NCI-H2107 (cell line): Measurements from ENCODE around the gene CDYL2.

Experiments used
- DNase-seq: peaks from one replicate; lab custom pipeline; 2025; lab: John Stamatoyannopoulos, UW

The CDYL2 gene

GRCh38 chr16:80622007-80622406 is 182.4 kb downstream of the CDYL2 start:
- no peak for DNase-seq

DNA sequence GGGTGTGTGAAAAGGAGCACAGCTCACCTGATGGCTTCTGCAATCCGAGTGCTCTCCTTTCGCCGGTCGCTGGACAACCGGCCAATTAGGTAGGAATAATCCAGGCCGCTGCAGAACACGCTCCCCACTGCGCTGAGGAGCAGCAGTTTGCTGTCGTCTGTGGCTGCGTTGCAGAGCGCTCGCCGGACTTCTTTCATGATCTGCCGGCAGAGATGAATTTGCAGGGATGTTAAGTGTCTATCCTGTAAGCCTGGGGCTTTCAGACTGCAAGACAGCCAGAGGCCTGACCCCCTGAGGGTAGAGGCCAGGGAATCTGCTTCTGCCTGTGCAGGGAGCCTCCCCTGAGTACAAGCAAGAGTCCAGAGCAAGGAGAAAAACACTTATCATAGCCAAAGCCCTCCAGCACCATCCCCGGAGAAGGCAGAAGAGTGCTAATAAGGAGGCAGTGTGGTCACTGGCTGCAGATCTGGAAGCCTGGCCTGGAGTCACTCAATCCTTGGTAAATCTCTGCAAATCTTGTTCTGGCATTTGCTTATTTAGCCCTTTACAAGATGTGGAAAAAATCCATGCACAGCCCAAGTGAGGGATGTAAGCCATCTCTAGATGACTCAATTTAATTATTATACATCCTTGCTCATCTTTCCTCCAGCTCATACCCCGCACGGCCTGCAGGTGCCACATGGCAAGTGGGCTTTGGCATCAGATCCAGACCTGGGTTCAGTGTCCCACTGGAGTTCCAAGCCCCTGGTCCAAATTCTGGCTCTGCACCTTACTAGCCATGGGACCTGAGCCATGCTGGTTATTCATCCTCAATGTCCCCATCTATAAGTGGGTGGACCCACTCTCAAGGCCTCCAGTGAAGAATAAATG is 183.4 kb downstream of the CDYL2 start:
- DNase-seq, result no peak

DNA sequence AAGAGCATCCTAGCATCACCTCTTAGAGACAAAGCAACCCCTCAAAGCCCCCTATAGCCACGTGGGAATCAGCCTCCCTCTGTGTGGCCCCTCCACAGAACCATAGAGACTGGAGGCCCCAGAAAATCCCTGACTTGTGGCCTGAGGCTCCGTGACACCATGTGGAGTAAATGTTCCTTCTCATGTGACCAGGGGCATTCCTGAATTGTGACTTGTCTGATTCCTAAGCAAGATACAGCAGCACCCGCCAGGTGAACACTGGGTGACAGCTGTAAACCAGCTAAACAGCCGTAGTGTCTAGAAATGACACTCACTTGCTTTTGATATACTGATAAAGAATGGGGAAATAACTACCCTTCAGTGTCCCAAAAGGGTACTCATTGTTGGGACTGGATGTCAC is 184.6 kb downstream of the CDYL2 start:
- no peak for DNase-seq

GRCh38 chr16:80618862-80619648 is 185.3 kb downstream of the CDYL2 start:
- no peak for DNase-seq

- DNase-seq, result no peak
Measured at GRCh38 chr16:80616362-80616761, 188.0 kb downstream of the CDYL2 start.

DNA sequence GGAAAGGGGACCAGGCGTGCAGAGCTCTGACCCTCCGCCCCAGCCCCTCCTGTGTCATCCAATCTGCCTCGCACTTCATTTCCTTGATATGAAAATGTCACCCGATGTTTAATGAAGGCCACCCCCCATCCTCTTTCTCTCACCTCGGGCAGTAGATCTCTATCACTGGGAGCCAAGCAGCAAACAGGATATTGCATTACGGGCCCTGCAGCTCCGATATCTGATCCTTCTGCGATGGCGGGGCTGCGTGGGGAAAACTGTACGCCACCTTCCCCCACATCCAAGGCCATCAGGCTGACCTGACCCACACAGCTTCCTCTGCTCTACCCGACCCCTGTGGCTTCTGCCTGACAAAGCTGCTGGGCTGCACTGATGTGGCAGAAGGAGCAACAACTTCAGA is 188.7 kb downstream of the CDYL2 start:
- DNase-seq, result no peak

DNA sequence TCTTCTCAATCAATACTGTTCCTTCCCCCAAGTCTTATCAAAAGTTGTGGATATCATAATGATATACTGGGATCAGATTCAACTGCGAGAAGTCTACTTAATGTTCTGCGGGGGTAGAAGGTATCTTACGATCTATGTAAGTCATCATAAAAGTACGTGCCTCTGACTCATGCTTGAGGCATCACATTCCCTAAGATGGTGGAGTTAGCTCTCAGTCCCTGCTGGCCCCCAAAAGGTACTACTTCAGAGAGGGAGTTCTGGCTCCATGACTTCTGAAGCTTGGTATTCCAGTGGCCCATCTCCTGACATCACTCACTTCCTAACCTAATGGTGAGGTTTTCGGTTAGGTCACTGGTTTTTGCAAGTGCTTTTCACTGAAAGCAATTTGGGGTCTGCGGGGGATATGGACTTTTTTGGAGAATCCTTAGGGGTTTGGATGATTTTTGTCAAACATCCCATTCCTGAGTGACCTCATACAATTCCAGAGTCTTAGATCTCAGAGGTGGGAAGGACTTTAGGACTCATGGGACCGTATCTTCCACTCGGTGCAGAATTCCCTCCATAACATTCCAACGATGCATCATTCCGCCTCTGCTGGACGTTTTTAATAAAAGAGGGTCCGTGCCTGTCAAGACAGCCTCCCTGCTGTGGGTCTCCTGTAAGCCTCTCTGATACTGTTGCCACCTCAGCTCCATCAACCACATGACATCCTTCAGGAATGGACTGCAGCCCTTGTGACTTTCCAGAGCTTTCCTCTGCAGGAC is 189.3 kb downstream of the CDYL2 start:
- no peak for DNase-seq

DNA sequence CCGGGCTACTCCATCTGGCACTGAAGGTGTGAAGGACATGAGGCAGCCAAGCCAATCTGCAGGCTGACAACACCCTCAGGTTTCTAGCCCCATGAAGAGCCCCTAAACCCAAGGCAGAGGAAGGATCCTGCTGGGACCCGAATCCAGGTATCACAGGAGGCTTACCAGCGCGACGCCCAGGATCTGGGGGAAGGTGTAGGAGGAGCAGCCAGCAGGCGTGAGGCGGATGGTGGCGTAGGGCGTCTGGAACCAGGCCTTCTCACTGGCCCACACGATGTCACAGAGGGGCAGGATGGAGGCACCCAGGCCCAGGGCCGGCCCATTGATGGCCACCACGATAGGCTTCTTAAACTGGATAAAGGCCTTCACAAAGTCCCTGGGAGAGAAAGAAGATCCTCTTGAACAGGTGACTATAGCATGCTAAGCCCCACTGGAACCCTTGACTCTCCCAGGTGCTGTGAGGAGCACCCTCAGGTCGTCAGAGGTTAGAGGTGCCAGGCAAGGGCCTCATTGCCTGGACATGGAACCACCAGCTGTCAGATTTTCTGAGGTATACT is 191.9 kb downstream of the CDYL2 start:
- DNase-seq, result no peak

- no peak for DNase-seq
Measured at GRCh38 chr16:80611930-80612327, 192.5 kb downstream of the CDYL2 start.

- DNase-seq, result no peak
Measured at GRCh38 chr16:80611171-80611929, 193.0 kb downstream of the CDYL2 start.

DNA sequence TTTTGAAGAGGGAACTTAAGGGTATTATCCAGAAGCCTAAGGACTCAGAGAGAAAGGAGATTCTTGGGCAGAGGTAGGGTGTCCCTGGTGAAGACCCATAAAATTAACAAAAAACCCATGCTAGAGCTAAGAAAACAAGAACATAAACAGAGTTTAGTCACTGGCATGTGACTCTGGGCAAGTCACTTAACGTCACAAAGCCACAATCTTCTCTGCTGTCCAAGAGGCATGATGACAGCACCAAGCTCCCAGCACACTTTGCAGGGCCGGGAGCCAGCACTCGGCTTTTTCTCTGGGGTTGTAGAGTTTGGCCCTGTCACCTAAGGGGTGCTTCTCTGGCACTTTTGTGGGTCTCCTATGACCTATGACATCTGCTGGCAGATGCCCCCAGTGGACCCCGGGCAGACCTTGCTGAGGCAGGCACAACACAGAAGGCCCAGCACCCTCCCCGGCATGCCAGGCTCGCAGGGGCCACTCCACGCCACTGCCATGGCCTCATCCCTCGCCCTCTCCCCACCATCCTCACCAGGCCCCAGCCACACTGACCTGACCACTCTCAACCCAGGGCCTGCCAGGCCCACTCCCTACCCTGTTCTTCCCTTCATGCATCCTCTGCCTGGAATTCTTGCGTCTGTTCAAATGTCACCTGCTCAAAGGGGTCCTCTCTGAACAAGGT is 193.8 kb downstream of the CDYL2 start:
- DNase-seq, result no peak

DNA sequence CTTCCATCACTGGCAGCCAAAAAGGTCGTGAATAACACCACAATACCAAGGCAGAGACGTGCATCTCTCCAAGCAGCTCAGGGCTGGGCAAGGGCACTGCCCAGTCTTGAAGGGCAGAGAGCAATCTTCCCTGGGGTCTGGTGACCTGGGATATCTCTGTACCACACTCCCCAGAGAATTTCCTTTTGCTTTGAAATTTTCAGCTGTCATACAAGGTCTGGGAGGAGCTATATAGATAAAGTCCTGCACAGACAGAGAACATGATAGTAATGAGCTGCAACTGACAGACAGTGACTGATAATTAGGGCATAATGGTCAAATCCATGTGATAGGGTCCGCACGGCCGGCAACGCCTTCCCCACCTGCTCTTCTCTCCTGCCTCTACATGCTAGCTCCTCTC is 195.5 kb downstream of the CDYL2 start:
- no peak for DNase-seq

DNA sequence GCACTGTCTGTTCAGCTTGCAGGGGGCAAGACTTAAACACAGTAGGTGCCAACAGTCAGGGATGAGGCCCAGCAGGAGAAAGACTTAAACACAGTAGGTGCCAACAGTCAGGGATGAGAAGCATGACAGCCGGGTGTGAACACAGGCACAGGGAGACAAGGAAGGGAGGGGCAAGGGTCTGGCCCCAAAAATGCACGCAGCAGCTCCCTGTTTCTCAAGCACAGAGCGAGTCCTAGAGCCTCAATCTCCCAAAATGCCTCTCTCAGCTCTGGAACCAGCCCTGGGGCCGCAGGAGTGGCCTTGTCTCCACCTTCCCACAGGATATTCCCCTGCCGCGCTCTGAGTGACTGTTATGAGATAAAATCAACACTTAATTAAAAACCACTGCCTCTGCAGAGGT is 197.2 kb downstream of the CDYL2 start:
- DNase-seq, result no peak

DNA sequence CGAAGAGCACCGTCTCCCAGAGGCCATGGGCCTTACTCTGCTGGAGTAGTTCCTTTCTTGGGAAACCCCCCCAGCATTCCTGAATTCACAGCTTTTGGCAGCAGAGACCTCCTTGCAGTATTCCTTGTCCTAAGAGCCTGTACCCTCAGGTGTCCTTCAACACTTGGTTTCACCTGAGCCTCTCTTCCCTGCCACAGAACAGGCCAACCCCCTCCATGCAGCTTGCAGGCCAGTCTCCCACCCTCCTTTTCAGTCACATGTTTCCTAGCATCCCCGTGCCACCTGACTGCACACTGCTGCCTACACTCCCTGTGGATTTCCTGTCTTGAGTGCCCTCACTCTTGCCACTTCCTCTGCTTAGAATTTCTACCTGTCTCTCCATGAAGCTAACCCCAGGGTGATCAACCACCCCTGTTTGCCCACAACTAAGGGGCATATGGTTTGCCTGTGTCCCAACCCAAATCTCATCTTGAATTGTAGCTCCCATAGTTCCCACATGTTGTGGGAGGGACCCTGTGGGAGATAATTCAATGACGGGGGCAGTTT is 198.1 kb downstream of the CDYL2 start:
- no peak for DNase-seq

DNA sequence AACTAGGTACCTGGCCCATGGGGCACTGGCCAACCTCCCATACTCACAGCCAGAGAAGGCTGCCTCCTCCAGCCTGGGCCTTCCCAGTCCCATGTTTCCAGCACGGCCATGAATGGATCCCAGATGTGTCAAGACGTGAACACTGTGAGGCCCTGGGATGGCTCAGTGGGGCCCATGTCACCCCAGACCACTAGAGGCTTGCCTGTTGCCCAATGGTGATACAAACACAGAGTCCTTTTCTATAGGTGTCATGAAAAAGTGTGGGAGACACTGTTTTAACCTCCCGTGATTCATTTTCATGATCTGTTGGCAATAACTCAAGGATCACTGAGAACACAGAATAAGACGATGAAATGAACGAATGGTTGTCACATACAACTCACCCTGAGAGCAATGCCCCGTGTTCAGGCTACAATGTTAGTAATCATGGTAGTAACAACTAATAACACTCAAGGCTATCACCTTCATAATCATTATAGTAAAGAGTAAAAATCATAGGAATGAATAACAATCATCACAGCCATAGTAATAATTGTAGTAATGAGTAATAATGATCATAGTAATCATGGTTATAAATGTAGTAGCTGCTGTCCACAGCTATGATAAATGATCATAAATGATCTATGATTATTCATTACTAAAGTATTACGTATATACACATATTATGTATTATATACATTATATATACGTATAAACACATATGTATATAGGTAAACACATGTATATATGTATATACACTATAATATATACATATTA is 199.6 kb downstream of the CDYL2 start:
- DNase-seq, result no peak

GRCh38 chr16:80602894-80603293 is 201.5 kb downstream of the CDYL2 start:
- no peak for DNase-seq

GRCh38 chr16:80601182-80601581 is 203.2 kb downstream of the CDYL2 start:
- no peak for DNase-seq

GRCh38 chr16:80599466-80599865 is 204.9 kb downstream of the CDYL2 start:
- DNase-seq, result no peak

GRCh38 chr16:80596507-80597207 is 207.7 kb downstream of the CDYL2 start:
- no peak for DNase-seq
